HepG2 (cell line): ENCODE measurements around the gene RNF123. TPM values are rescaled to one million over a fixed set of nuclear protein-coding genes. Genes with fewer than 3 reads are reported as not detected.

Experiments used
- ARNT2 ChIP-seq: sonication (generic); formaldehyde crosslinking; IDR thresholded peaks from 2 replicates; pipeline ENCODE4 v1.8.0; 2022; ENCODE audit warnings: mild to moderate bottlenecking, low read depth, missing genetic modification reagents, moderate library complexity
- BORCS8-MEF2B ChIP-seq: sonication (generic); formaldehyde crosslinking; IDR thresholded peaks from 2 replicates; pipeline ENCODE4 v1.8.0; 2022; ENCODE audit warnings: mild to moderate bottlenecking, missing genetic modification reagents
- GTF2F1 ChIP-seq: fragments of 150-350 bp; IDR thresholded peaks from 2 replicates; pipeline ENCODE4 v1.6.1; 2014; ENCODE audit warnings: low read length
- HNF4G ChIP-seq, 2 experiments: sonication (generic) in 1 of 2; formaldehyde crosslinking in 1 of 2; IDR thresholded peaks; 2 replicates each; pipeline versions ENCODE4 v1.4.0 to v1.6.1; 2011 to 2020; ENCODE audit warnings: borderline replicate concordance in 2 of 2, low read depth in 2 of 2, mild to moderate bottlenecking in 2 of 2, low read length in 1 of 2, missing genetic modification reagents in 1 of 2, moderate library complexity in 1 of 2
- HOXA3 ChIP-seq: sonication (generic); formaldehyde crosslinking; IDR thresholded peaks from 2 replicates; pipeline ENCODE4 v1.5.0; 2020; ENCODE audit warnings: missing genetic modification reagents
- NFE2 ChIP-seq: sonication (generic); formaldehyde crosslinking; IDR thresholded peaks from 2 replicates; pipeline ENCODE4 v1.4.0; 2020; ENCODE audit warnings: missing genetic modification reagents
- PCBP2 ChIP-seq: fragments of 200-400 bp; formaldehyde crosslinking; optimal IDR thresholded peaks from 2 replicates; pipeline ENCODE3; 2018; ENCODE audit warnings: low read length, low read depth; ENCODE audit not compliant: poor library complexity, severe bottlenecking
- SMAD3 ChIP-seq: sonication (generic); formaldehyde crosslinking; IDR thresholded peaks from 2 replicates; pipeline ENCODE4 v1.4.0; 2020; ENCODE audit warnings: missing genetic modification reagents
- YY1 ChIP-seq: IDR thresholded peaks from 2 replicates; pipeline ENCODE4 v1.6.1; 2011; ENCODE audit warnings: low read length, low read depth, moderate library complexity, mild to moderate bottlenecking; ENCODE audit not compliant: insufficient read depth, insufficient replicate concordance
- ZFX ChIP-seq: sonication (generic); formaldehyde crosslinking; IDR thresholded peaks from 2 replicates; pipeline ENCODE4 v1.4.0; 2020; ENCODE audit warnings: mild to moderate bottlenecking, low read depth, missing genetic modification reagents, moderate library complexity
- ZNF546 ChIP-seq: sonication (generic); formaldehyde crosslinking; conservative IDR thresholded peaks from 2 replicates; pipeline ENCODE4 v1.8.1; 2023; ENCODE audit warnings: mild to moderate bottlenecking, missing genetic modification reagents
- ZNF605 ChIP-seq: sonication (generic); formaldehyde crosslinking; IDR thresholded peaks from 2 replicates; pipeline ENCODE4 v1.8.0; 2022; ENCODE audit warnings: mild to moderate bottlenecking, missing genetic modification reagents
- polyA plus RNA-seq, 8 experiments: library from polyadenylated mRNA; depleted of rRNA in 3 of 8; stranded (reverse) in 7 of 8; unstranded in 1 of 8; fragments of >200 nt; fragmentation: Illumina TruSeq in 4 of 8; extraction: Trizol in 4 of 8; gene quantifications; 2 replicates each; pipeline versions ENCODE4 v1.2.1 to v1.2.3, GENCODE V29; 2011 to 2016; ENCODE audit warnings: low read depth in 4 of 8, missing spikeins in 1 of 8, mixed read lengths in 1 of 8; ENCODE audit not compliant: insufficient read depth in 1 of 8
- total RNA-seq, 5 experiments: library from RNA; depleted of rRNA; stranded (reverse); fragments of >200 nt; fragmentation: Illumina TruSeq; extraction: Trizol; gene quantifications; 2 replicates each; pipeline ENCODE4 v1.2.3, GENCODE V29; 2016; ENCODE audit warnings: low read depth in 1 of 5
- TF ChIP-seq, protein P1 (sequence below): sonication (generic); formaldehyde crosslinking; IDR thresholded peaks from 2 replicates; pipeline ENCODE4 v1.5.1; 2020; ENCODE audit warnings: mild to moderate bottlenecking, missing genetic modification reagents, borderline replicate concordance
- TF ChIP-seq, protein P2 (sequence below): IDR thresholded peaks from 2 replicates; pipeline ENCODE4 v1.6.1; 2016; ENCODE audit warnings: low read depth
- TF ChIP-seq, protein P3 (sequence below): sonication (generic); formaldehyde crosslinking; IDR thresholded peaks from 2 replicates; pipeline ENCODE4 v1.4.0; 2020; ENCODE audit warnings: mild to moderate bottlenecking, missing genetic modification reagents
- TF ChIP-seq, protein P4 (sequence below): sonication (generic); formaldehyde crosslinking; IDR thresholded peaks from 2 replicates; pipeline ENCODE4 v1.4.0; 2020; ENCODE audit warnings: mild to moderate bottlenecking, missing genetic modification reagents, borderline replicate concordance
- TF ChIP-seq, protein P5 (sequence below): sonication (generic); formaldehyde crosslinking; IDR thresholded peaks from 2 replicates; pipeline ENCODE4 v1.4.0; 2020; ENCODE audit warnings: missing genetic modification reagents
- TF ChIP-seq, protein P6 (sequence below): sonication (generic); formaldehyde crosslinking; IDR thresholded peaks from 2 replicates; pipeline ENCODE4 v1.8.1; 2023; ENCODE audit warnings: mild to moderate bottlenecking, missing genetic modification reagents, borderline replicate concordance
- TF ChIP-seq, protein P7 (sequence below): sonication (generic); formaldehyde crosslinking; IDR thresholded peaks from 2 replicates; pipeline ENCODE4 v1.4.0; 2020; ENCODE audit warnings: missing genetic modification reagents

Gene RNF123
- total and polyA plus RNA-seq, 2 of the 13 experiments (the other 11 are each of a cell fraction or from before 2014, with no cell fraction given) = 29.9 to 82.2 TPM

DNA sequence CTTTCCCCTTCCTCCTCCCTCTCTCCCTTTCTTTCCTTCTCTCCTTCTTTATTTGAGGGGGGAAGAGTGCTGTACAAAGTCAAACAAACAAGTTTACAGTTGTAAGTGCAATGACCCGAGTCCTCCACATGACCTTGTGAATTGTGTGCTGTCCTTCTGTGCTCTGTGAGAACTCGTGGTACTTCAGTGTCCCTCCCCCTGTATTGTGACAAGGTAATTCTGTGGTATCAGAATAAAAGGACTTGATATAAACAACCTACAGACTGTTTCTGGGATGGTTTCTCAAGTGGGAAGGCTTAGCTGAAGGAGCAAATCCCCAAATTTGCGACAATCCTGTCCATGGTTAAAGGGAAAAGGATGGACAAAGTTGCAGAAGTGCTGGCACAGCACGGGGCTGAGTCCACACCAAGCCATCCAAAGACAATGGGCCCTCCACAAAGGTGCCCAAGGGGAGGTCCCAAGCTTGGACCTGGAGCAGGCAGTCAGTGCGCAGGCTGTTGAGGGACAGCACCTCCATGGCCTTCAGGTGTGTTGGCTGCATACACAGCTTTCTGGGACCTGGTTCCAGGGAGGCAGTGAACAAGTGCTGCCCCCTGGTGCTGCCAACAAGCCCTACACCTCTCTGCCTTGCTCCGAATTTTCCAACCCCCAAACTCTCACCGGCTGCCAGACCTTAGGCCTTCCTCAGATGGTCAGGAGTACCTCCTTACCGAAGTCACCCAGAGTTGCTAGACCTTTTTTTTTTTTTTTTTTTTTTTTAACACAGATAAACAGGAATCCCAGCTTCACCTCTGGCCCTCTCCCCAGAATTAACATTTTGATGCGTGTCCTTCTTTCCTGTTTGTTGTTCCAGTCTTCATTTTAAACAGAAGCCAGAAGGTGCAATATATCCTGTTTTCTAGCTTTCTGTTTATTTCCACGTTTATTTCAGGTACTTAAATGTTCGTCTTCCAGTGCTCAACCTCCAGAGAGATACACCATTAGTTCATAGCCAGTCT, 17.8 kb upstream of the RNF123 start (continued):
- TF ChIP-seq PCBP2 (no peak), ARNT2 (CRISPR knock-in tag) (no peak; the same call in 1 of the 2 replicates), ZFX (CRISPR knock-in tag) (no peak), NFE2 (no peak), HOXA3 (CRISPR knock-in tag) (peak; percentile 55), SMAD3 (0 out of 2 replicates have a peak, but pooled peaks have one; percentile 16), ZNF605 (CRISPR knock-in tag) (no peak), GTF2F1 (no peak), ZNF546 (no peak), HNF4G (IDR thresholded peaks at IDR 0.05; ENCODE audit: borderline replicate concordance, low read depth, low read length) (no peak), HNF4G (CRISPR knock-in tag; IDR thresholded peaks at IDR 0.05; ENCODE audit: borderline replicate concordance, low read depth) (no peak), YY1 (peak; percentile 49), BORCS8-MEF2B (CRISPR knock-in tag) (0 out of 2 replicates have a peak, but pooled peaks have one; percentile 36)
- TF ChIP-seq, protein P1, sequence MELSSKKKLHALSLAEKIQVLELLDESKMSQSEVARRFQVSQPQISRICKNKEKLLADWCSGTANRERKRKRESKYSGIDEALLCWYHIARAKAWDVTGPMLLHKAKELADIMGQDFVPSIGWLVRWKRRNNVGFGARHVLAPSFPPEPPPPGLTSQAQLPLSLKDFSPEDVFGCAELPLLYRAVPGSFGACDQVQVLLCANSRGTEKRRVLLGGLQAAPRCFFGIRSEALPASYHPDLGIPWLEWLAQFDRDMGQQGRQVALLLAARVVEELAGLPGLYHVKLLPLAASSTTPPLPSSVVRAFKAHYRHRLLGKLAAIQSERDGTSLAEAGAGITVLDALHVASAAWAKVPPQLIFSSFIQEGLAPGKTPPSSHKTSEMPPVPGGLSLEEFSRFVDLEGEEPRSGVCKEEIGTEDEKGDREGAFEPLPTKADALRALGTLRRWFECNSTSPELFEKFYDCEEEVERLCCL (CRISPR knock-in tag) = no peak
- TF ChIP-seq, protein P2, sequence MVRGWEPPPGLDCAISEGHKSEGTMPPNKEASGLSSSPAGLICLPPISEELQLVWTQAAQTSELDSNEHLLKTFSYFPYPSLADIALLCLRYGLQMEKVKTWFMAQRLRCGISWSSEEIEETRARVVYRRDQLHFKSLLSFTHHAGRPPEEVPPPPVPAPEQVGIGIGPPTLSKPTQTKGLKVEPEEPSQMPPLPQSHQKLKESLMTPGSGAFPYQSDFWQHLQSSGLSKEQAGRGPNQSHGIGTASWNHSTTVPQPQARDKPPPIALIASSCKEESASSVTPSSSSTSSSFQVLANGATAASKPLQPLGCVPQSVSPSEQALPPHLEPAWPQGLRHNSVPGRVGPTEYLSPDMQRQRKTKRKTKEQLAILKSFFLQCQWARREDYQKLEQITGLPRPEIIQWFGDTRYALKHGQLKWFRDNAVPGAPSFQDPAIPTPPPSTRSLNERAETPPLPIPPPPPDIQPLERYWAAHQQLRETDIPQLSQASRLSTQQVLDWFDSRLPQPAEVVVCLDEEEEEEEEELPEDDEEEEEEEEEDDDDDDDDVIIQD = no peak
- TF ChIP-seq, protein P3, sequence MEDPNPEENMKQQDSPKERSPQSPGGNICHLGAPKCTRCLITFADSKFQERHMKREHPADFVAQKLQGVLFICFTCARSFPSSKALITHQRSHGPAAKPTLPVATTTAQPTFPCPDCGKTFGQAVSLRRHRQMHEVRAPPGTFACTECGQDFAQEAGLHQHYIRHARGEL (CRISPR knock-in tag) = no peak
- TF ChIP-seq, protein P4, sequence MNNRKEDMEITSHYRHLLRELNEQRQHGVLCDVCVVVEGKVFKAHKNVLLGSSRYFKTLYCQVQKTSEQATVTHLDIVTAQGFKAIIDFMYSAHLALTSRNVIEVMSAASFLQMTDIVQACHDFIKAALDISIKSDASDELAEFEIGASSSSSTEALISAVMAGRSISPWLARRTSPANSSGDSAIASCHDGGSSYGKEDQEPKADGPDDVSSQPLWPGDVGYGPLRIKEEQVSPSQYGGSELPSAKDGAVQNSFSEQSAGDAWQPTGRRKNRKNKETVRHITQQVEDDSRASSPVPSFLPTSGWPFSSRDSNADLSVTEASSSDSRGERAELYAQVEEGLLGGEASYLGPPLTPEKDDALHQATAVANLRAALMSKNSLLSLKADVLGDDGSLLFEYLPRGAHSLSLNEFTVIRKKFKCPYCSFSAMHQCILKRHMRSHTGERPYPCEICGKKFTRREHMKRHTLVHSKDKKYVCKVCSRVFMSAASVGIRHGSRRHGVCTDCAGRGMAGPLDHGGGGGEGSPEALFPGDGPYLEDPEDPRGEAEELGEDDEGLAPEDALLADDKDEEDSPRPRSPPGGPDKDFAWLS (CRISPR knock-in tag) = no peak
- TF ChIP-seq, protein P5, sequence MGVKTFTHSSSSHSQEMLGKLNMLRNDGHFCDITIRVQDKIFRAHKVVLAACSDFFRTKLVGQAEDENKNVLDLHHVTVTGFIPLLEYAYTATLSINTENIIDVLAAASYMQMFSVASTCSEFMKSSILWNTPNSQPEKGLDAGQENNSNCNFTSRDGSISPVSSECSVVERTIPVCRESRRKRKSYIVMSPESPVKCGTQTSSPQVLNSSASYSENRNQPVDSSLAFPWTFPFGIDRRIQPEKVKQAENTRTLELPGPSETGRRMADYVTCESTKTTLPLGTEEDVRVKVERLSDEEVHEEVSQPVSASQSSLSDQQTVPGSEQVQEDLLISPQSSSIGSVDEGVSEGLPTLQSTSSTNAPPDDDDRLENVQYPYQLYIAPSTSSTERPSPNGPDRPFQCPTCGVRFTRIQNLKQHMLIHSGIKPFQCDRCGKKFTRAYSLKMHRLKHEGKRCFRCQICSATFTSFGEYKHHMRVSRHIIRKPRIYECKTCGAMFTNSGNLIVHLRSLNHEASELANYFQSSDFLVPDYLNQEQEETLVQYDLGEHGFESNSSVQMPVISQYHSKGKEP (CRISPR knock-in tag) = no peak
- TF ChIP-seq, protein P6, sequence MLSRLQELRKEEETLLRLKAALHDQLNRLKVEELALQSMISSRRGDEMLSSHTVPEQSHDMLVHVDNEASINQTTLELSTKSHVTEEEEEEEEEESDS (CRISPR knock-in tag) = no peak
- TF ChIP-seq, protein P7, sequence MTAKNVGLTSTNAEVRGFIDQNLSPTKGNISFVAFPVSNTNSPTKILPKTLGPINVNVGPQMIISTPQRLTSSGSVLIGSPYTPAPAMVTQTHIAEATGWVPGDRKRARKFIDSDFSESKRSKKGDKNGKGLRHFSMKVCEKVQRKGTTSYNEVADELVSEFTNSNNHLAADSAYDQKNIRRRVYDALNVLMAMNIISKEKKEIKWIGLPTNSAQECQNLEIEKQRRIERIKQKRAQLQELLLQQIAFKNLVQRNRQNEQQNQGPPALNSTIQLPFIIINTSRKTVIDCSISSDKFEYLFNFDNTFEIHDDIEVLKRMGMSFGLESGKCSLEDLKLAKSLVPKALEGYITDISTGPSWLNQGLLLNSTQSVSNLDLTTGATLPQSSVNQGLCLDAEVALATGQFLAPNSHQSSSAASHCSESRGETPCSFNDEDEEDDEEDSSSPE (CRISPR knock-in tag) = no peak
